Measurements from ENCODE around the gene SUPT4H1.

DNA sequence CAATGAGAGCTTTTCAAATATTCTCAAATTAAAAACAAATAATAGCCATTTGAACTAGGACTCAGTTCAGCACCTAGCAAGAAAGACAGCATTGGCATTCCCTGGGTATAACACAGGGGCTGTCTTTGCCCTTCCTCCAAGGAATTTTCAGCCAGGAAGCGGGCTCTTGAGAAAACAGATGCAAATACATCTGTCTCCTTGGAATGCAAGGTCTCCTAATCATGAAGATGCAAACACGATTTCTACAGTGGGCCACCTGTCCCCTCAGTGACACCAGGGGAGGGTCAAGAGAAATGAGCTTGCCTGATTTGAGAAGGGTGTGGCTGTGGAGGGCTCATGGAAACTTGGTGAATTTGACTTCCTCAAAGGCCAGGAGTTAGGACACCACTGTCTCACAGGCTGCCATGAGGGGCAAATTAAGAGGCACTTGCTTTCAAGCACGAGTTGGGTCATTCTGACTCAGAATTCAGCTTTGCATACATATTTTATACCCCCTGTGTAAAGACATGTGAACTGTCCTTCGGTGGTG is 24.5 kb upstream of the SUPT4H1 start:
- no peak for TF ChIP-seq POLR2A (IDR thresholded peaks at IDR 0.05; ENCODE audit: low read depth, low read length)
- TF ChIP-seq, protein P1, sequence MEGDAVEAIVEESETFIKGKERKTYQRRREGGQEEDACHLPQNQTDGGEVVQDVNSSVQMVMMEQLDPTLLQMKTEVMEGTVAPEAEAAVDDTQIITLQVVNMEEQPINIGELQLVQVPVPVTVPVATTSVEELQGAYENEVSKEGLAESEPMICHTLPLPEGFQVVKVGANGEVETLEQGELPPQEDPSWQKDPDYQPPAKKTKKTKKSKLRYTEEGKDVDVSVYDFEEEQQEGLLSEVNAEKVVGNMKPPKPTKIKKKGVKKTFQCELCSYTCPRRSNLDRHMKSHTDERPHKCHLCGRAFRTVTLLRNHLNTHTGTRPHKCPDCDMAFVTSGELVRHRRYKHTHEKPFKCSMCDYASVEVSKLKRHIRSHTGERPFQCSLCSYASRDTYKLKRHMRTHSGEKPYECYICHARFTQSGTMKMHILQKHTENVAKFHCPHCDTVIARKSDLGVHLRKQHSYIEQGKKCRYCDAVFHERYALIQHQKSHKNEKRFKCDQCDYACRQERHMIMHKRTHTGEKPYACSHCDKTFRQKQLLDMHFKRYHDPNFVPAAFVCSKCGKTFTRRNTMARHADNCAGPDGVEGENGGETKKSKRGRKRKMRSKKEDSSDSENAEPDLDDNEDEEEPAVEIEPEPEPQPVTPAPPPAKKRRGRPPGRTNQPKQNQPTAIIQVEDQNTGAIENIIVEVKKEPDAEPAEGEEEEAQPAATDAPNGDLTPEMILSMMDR (conservative IDR thresholded peaks at IDR 0.05; ENCODE audit: low read depth, low read length) = no peak
- TF ChIP-seq SMC3 (IDR thresholded peaks at IDR 0.05; ENCODE audit: low read depth, low read length) = no peak
- no peak for TF ChIP-seq FOS (IDR thresholded peaks at IDR 0.05; ENCODE audit: low read depth, low read length)
- TF ChIP-seq CEBPB (IDR thresholded peaks at IDR 0.05; ENCODE audit: low read depth, low read length) = no peak
- TF ChIP-seq MXI1 (IDR thresholded peaks at IDR 0.05; ENCODE audit: borderline replicate concordance, low read depth, low read length) = no peak
- TF ChIP-seq RCOR1 (IDR thresholded peaks at IDR 0.05; ENCODE audit: insufficient replicate concordance, low read length) = no peak
- TF ChIP-seq MAZ (IDR thresholded peaks at IDR 0.05; ENCODE audit: borderline replicate concordance, low read depth, low read length) = no peak
- TF ChIP-seq ELK1 (IDR thresholded peaks at IDR 0.05; ENCODE audit: borderline replicate concordance, low read depth, low read length) = no peak

All from IMR-90 (cell line).